ENCODE measurements around the gene NDUFA6.
"Not testable (repeated sequence)": the region's sequence is repeated elsewhere in the genome, so short reads cannot be mapped to it uniquely, and the experiment has no call there.

DNA sequence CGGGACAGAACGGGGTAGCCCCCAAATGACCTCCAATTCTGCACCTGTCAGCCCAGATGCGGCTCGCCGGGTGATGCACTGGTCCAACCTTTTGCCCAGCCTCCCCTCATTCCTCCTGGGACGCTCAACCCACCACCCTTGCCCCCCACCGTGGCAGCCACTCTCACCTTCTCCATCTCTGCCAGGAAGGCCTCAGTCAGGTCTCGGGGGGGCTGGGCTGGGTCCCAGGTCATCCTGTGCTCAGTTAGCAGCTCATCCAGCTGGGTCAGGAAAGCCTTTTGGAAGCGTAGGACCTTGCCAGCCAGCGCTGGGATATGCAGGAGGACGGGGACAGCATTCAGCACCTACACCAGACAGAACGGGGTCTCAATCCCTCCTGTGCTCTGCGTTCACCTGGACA lies 37.4 kb upstream of the NDUFA6 start:
- not testable (repeated sequence) for TF ChIP-seq RFX5, CTCF (IDR thresholded peaks at IDR 0.05)

All from A549 (cell line).